Sciatic nerve (tissue), 2 donors: ENCODE data around the gene TP53TG5. TPM values are rescaled to one million over a fixed set of nuclear protein-coding genes. Genes with fewer than 3 reads are reported as not detected.
A peak's percentile ranks its signal among the peaks of the same experiment; 100 is the strongest.
"Not testable (repeated sequence)": the region's sequence is repeated elsewhere in the genome, so short reads cannot be mapped to it uniquely, and the experiment has no call there.

Experiments
- ATAC-seq: fragments of 200-7000 bp; cut with Tn5 transposase; one replicate; pipeline ENCODE4 v1.9.1; 2020; ENCODE audit warnings: mild to moderate bottlenecking, moderate library complexity
- DNase-seq: peaks from one replicate; pipeline ENCODE4 v3.0.0-alpha.2; 2020; ENCODE audit warnings: low spot score
- intact Hi-C: fragments of 100-400 bp; cut with DNase I; formaldehyde crosslinking; loops from one replicate; pipeline ENCODE4 v1.14.2; 2022
- total RNA-seq: library from RNA; stranded (reverse); fragmentation: NEBNext Ultra II Directional; extraction: Animal tissue kit (Norgen Biotek cat#: 25700); gene quantifications from one replicate; pipeline ENCODE4 v1.2.1, GENCODE V29; 2021
- donor health status: DM: no; HTN: no; CAD: no.
- donor health status: DM: no; HTN: no; CAD: no.

The TP53TG5 gene
- total RNA-seq, 1 donor from 2014 or later: not detected

DNA sequence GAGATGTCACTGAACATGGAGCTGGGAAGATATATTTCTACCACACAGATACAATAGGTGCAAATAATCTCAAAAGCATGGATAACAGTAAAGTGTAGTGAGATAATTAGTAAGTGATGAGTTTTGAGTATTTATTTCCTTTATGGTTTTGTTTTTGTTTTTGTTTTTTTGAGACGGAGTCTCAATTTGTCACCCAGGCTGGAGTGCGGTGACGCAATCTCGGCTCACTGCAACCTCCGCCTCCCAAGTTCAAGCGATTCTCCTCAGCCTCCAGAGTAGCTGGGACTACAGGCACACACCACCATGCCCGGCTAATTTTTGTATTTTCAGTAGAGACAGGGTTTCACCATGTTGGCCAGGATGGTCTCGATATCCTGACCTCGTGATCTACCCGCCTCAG lies 27.3 kb downstream of the TP53TG5 start:
- not testable (repeated sequence) for ATAC-seq, DNase-seq

DNA sequence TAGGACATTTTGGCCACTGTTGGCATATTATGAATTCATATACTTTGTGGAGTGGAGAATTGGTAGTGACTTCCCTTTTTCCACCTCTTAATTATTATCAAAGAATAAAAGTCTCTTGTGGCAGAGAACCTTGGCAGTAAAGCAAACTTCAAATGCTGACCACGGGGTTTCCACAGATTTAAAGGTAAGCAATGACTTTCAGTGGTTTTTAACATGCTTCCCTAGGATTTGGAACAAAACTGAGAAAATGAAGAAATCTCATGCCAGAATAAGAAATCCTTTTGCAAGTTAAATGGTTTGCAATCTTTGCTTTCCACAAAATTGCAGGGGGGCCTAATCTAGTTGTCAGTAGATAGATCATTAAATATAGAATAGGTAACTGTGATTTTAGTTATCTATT lies 27.9 kb downstream of the TP53TG5 start:
- intact Hi-C loops: no loop called here
- DNase-seq: no peak
- ATAC-seq: no peak

More for the DNA sequence above, 27.3 kb downstream of the TP53TG5 start:
- intact Hi-C loops: not testable (repeated sequence)

DNA sequence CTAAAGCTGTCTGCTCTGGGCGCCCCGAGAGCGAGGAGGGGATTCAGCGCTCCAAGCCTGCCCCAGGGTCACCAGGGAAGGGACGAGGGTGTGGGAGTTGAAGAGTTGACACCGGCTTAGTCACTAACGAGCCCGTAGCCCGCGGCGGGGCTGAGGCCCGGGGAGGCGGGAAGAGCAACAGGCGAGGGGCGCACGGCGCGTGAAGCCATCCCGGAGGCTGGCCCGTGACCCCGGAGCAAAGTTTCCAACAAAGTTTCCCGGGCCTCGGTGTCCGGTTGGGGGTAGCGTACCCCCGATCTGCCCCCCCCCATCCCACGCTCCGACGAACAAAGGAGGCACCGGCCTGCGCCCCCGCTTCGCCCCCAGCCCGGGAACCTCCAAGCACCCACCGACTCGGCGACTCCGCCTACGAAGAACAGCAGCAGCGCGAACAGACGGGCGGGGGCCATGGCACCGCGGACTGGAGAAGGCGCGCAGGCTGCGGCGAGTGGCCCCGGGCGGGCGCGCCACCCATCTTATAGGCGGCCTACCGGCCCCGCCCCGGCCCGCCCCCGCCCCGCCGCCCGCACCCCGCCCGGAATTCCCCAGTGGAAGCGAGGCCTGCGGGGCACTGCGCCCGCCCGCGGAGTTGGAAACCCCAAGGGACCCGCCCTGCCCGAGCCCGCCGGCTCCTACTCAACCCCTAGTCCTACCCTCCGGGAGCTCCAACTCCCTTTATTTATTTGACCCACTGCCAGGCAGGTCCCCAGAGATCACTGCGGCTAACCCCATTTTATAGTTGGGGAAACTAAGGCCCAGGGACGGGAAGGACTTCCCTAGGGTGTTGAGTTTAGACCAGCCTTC lies 30.0 kb downstream of the TP53TG5 start, which contains the start of gene SDC4:
SDC4 (minus strand) TSS at position 489 of the 843 bp plus-strand sequence; CDS start at position 449, 40 bp downstream.
- DNase-seq (peak; percentile 79), ATAC-seq (peak; percentile 85)
- intact Hi-C loops: no loop called here

DNA sequence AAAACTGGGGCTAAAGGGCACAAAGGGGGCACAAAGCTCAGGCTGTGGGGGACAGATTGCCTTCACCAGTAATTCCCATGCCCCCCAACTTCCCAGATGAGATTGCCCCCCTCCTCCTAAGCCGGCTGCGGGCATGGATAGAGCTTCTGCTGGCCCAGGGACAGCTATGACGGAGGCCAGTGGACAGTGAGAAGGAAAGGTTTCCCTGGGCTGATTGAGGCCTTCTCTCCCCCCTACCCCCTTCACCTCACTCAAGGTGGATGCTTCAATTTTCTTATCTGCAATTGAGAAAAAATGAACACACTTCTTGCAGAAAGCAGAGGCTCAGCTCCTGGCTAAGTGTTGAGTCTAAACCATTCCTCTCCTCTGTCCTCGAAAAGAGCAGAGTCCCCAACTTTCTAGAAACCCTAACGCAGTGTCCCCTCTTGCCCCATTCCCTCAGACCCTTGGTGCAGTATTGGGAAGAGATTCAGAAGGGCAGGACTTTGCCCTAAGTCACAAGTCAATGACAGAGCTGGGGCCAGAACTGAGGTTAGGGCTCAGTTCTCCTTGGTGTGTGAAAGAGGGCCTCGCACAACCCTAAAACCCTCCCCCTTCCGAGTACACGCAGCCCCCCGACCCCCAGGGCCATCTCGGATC lies 30.7 kb downstream of the TP53TG5 start:
- intact Hi-C loops: no loop called here
- no peak for DNase-seq
- peak; percentile 57 for ATAC-seq

DNA sequence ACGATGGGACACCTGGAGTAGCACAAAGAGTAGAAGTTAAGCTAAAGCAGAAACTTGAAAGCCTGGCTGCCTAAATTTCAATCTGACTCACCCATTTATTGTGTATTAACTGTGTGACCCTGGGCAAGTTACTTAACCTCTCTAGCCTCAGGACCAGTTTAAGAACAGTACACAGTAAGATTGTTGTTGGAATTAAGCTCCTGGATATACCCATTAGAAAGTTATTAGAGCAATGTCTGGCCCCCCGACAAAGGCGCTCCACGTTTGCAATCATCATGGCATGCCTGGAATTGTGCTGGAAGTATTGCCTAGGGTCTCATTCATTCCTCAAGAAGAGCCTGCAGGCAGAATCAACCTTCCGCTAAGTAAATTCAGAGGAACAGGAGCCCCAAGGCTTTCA lies 31.3 kb downstream of the TP53TG5 start:
- intact Hi-C loops: no loop called here
- ATAC-seq (no peak), DNase-seq (no peak)

DNA sequence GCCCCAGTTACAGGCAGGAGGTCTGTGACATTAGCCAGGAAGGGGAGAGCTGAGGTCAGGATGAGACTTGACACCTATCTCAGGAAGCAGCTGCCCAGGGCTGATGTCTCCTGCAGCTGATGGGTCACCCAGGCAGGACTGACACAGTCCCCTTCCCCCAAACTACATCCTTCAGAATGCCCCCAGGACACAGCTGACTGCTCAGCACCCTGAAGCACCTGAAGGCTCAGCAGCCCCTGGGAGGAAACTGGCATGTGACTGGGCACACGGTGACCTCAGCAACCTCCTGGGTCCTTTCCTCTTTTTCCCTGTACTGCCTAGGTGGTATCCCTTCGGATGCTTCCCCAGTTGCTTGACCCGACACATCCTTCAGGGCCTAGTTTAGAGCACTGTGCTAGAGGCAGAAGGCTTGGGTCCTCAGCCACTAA lies 31.8 kb downstream of the TP53TG5 start:
- intact Hi-C loops: no loop called here
- DNase-seq: no peak
- ATAC-seq: no peak

DNA sequence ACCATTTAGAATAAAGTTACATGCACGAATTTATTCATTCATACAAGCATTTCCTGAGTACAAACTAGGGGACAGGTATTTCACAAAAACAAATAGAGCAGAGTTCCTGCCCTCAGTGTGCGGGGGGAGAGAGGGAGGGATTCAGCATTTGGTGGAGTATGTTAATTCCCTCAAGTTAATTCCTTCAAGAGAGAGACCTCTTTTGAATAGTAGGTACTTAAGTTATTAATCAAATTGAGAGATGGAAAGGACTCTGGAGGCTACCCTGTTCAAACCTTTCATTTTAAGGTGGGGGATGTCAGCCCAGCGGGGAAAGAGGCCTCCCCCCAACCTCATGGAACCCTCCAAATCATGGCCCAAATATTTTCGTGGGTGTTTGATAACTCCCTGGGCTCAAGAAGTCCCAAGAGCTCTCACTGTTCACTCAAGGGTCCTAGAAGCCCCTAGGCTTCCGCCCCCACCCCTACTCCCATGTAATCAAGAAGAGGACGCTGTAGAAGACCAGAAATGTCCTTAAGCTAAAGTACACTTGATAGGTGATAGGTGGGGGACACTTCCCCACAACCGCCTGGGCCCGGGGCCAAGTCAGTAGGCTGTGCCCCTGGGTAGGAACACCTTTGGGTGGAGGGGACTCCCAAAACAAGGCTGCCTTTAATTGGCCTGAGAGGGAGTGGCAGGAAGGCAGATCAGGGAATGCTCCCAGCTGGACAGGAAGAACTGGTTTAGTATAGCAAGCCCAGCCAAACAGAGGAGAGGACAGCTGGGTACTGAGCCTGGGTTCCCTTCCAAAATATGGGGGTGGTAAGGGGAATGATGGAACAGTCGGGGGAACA lies 32.8 kb downstream of the TP53TG5 start:
- intact Hi-C loops: no loop called here
- DNase-seq: no peak
- no peak for ATAC-seq

DNA sequence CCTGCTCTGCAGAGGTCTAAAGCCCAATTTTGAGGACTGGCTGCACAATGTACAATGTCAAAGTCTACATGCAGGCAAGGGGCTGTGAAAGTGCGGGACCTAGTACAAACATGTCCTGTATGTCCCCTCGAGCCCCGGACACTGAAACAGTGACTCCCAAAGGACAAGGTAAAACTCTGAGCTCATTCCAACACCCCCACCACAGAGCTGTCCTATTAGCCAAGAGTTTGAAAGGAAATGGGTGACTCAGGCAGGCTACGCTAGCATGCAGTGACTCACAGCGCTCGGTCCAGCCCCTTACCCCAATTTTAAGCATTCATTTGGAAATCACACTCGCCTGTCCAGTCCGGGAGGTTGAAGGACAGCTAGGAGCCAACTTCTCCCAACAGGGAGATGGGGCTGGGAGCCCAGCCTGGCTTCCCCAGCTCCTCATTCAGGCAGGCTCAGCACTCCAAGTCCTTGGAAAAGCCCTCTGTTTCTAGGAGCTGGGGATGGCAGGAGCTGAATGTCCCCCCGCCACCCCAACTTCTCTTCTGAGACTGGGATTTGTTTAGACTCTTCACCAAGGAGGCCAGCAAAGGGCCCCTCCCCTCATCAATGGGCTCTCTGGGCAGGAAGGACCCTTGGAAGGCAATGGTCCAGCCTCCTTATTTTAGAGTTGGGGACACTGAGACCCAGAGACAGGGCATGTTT lies 33.8 kb downstream of the TP53TG5 start:
- DNase-seq (no peak), ATAC-seq (peak; percentile 35)
- intact Hi-C loops: no loop called here

DNA sequence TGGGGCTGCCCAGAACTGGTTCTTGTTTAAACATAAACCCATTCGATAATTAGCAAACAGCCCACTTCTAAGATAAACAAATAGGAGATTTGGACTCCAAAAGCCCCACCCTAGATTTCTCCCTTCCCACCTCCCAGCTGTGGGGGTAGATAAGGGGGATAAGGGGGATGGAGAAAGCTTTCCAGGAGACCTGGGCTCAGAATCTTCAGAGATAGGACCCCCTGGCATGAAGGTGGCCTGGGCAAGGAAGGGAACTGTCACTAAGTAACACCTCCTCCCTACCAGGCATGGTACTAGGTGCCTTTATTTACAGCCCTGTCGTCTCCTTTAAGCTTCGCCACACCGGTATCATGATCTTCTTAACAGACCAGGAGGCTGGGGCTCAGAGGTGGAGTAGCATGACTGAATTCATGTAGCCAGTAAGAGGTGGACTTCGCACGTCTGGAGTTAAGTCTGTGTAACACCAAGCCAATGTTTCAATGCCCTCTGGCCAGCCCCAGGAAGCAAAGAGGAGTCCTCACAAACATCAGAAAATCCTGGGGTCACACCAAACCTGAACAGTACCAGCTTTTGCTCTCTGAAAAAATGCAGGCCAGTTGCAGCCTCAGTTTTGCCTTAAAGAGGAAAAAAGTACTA lies 34.5 kb downstream of the TP53TG5 start:
- DNase-seq: no peak
- intact Hi-C loops: no loop called here
- no peak for ATAC-seq

DNA sequence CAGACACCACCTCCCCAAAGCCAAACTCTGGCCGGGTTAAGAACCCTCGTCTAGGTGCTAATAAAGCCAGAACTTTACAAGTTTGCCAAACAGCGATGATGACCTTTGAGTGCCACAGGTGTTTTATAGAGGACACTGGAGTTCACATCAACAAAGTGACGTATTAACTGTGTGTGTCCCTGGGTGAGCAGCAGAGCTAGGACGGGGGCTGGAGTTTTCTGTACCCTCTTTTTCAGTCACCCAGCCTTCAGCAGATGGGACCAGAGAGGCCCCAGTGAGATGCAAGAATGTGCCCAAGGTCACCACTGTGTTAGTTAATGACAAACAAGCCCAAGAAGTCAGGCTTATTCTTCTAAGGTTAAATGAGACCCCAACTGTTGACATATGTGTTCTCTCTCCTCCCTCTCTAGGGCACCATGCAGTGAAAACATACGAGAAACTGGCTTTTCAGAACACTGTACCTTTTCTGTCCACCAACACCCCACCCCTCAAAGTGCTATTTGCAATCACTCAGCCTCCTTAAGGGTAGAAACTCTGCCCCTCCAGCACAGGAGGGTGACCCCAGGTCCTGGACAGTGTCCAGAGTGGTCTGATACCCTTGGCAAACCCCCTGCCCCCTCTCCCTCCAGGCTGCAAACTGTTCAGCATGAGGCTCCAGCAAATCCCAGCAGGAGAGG lies 35.1 kb downstream of the TP53TG5 start:
- intact Hi-C loops: no loop called here
- no peak for ATAC-seq
- DNase-seq: no peak

DNA sequence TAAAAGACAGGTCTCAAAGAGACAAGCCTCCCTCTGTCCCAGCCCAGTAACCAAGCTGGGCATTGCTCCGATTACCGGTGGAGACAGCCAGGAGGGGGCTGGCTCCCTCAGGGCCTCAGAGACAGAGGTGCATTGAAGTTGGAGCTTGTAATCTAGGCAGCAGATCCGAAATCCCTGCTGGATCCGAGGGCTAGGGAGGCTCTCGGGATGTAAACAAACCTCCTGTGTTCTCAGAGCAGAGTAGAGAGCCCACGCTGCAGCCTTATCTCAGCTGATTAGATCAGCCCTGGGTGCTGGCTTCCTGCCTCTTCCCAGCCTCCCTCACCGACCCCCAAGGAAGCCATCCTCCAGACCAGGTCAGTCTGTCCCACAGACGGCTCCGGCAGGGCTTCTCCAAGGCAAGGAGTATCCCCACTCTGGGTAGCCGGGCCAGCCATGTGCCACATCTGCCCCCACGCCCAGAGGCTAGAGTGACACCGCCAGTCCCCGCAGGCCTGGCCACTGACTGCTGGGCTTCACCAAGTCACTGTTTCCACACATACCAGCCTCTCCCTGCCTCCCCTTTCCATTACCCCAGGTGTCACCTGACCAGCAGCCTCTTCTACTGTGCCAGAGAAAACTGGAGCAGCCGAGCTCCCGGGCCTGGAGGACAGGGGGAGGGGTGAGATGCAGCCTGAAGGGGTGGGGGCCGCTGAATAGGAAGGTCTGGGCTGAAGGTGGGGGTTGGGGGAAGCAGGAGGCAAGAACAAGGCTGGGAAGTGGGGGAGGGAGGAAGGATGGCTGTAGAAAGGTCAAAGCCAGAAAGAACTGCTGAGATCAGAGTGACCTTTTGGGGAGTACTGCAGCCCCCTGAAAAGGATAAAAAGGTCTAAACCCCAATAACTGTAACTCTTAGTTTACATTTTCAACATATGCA lies 35.9 kb downstream of the TP53TG5 start:
- peak; percentile 65 for ATAC-seq
- intact Hi-C loops: no loop called here
- DNase-seq: no peak

DNA sequence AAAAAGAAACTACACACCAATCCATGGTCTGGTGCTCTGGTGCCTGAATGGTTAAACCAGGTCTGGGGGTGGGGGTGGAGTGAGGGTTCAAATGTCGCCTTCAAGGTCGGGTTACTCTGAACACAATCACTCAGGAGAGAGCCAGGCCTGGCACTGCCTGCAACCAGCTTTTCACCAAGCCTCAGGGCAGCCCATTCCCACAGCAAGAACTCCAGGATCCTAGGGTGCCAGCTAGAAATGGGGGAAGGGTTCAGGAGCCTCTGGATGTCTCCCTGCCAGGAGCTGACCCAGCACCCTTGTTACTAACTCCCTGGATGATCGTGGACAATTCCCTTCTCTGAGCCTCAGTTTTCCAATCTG lies 36.6 kb downstream of the TP53TG5 start:
- ATAC-seq (no peak), DNase-seq (no peak)
- intact Hi-C loops: no loop called here

DNA sequence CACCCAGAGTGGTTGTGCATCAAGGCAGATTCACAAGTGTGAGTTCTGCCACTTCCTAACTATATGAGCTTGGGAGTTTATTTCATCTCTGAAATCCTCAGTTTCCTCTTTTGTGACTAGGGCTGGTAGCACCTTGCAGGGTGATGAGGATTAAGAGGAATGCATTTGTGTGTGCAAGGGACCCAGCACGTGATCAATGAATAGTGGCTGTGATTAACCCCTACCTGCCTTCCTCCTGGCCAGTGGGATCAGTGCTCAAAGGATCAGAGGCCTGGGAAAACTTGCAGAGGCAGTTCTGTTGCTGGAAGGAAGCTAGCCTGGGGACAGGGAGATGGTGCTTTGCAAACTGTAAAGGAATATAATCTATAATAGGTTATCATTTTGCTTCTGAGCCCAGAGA lies 37.2 kb downstream of the TP53TG5 start:
- DNase-seq (no peak), ATAC-seq (no peak)
- intact Hi-C loops: no loop called here

DNA sequence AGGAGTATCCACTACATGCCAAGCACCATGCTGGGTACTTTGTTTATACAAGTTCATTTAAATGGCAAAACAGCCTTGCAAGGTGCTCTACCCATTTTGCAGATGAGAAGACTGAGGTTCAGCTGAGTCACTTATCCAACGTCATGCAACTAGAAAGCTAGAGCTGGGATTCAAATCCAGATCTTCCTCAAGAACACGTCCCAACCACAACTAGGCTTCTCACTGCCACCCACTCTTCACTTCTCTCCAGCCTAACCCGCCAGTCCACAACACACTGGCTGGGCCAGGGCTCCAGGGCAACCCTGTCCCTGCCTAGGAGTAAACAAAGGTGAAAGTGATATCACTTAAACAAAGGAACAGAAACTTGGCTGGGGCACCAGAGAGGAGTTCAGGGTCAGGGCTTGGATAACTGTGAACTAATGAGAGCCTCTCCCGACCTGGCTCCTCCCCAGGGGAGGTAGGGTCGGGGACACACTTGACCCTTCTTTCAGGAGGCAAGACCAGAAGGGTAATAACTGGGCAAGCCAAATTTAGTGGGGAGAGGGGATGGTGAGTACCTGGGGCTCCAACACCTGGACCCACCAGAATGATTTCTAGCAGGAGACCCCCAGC lies 37.8 kb downstream of the TP53TG5 start:
- ATAC-seq (no peak), DNase-seq (no peak)
- intact Hi-C loops: no loop called here

DNA sequence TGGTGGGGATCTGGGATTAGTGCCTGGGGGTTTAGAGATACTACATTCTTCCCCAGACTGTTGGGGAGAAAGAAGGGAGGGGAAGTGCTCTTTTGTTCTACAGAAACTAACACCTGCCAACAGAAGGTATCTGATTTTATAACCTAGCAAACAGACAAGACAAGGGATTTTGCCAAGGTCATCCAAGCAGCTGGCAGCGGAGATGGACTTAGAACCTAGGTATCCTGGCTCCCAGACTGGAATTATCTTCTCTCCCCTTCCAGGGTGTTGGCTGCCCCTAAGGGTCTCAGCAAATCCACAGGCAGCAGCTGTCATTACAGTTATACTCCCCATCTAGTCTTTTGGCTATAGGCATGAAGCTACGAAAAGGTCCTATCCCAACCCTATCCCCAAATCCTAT lies 38.3 kb downstream of the TP53TG5 start:
- intact Hi-C loops: no loop called here
- DNase-seq (no peak), ATAC-seq (no peak)

DNA sequence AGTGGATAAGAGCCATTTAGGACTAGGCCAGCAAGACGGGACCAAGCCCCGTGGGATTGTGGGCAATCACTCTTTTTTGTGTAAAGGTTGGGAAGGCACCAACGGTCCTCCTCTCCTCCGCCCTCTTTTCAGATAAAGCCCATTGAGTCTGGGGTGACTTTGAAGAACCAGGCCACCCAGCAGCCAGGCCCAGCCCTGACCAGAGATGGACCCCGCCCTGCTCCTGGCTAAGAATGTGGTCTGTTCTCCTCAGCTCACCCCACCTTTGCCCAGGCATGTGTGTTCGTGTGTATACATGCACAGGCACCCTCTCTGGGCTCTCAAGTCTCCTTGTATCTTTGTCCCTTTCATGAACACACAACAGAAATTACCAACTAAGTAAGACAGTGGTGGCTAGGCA lies 39.0 kb downstream of the TP53TG5 start:
- intact Hi-C loops: no loop called here
- ATAC-seq: no peak
- no peak for DNase-seq
